HG02678 (cell line): Measurements from ENCODE around the gene COP1.

Experiments
- ATAC-seq: cut with Tn5 transposase; IDR thresholded peaks from one replicate; pipeline ENCODE4 v1.9.1; 2021; ENCODE audit warnings: mild to moderate bottlenecking, moderate library complexity; ENCODE audit not compliant: unreplicated experiment

The COP1 gene

GRCh38 chr1:175978476-175978875 lies 228.6 kb downstream of the COP1 start:
- ATAC-seq: no peak

DNA sequence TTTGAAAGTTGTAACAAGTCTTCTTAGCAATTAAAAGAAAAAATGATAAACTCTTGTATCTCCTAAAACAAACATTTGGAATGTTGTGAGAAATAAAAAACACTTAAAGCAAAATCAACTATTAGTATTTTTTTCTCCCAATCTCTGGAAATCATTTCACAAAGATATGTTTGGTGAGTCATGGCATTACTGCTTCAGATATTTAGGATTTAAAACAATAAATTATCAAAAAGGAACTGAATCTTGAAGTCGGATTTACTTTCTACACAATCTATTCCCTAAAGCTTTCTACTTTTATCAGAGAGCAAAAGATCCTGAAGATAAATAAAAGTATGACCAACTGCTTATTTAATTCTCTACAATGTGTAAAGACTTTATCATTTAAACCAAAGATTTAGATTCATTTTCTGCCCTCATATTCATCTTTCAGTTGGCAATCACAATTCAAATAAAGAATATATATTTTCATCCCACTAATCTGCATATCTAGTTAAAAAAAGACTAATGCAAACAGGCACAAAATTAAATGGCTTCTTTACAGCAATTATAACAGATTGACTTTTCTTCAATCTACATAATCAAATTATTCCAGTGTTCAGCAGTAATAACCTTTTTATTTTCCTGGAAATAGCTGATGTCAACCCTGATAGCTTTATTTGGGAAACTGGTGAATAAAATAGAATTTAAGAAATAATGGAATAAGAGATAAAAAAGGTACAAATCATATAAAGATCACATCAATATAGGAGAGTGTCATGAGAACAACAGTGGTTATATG lies 230.0 kb downstream of the COP1 start:
- no peak for ATAC-seq

DNA sequence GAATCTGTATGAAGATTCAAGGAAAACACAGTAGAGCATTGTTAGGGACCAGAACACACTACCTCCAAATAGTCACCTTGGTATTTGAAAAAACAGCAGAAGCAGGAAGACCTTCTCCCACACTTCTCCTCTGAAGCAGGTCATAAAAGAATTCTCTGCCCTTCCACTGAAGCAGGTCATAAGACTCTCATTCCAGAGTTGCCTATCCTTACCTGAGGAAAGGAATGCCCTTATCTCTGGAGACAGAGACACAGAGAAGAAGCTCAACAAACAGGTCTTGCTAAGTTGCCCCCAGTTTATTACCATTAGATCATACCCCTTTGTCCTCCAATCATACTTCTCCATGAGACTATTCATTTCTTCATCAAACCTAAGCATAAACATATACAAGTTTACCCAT lies 237.9 kb downstream of the COP1 start:
- ATAC-seq: no peak

DNA sequence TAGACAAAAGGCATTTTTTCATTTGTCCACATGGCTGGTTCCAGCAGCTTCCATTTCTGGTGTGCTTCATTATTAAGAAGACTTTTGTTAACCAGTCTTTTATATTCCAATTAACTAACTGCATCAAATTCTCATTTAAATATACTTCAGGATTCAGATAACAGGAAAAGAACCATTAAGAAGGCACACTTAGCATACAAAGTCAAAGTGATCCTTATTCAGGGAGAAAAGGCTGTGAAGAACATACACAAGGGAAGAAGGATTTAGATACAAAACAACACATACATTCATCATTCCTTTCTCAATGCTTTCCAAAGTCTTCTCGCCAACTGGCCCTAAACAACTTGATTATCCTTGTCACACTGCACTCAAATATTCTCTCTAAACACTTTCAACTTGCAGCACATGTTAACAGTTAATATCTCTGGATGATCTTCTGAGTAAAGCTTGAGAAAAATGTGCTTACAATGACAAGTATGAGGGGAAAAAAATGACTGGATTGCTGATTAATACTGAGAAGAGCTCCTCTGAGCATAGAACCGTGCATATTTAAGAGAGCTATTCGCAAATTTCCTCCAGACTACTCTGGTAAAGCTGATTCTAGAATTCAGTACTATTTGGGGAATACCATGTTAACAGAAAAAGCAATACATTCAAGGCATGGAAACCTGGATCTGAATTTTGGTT lies 238.5 kb downstream of the COP1 start:
- no peak for ATAC-seq

DNA sequence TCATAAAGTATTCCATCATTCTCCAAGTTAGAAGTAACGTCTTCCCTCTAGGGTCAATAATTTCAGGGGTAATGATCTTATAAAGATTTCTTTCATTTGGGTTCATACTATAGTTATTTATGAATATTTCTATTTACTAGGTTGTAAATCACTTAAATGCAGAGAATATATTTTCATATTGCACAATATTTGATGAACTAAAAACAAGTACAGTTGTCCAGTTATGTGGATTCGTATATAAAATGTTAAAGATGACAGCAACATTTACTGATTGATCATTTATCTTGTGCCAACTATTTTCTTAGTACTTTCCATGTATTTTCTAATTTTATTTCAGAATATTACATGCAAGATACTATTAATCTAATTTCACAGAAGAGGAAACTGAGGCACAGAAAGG lies 243.3 kb downstream of the COP1 start:
- no peak for ATAC-seq

DNA sequence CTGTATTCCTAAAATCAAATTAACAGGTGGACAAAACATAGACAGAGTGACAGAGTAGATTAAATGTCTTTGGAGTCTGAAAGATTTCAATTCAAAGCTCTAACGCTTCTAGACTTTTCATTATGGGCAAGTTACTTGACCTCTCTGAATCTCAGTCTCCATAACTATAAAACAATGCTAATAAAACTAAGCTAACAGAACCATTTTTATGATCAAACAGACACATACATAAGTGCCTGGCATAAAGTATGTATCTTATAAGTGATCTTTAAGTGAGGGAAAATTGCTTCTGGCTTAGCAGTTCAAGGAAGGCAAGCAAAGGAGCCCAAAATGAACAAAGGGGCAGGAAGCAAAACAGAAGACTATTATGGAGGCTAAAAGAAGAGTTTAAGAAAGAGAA lies 246.9 kb downstream of the COP1 start:
- no peak for ATAC-seq

- ATAC-seq: no peak
Measured at GRCh38 chr1:175951627-175952026, 255.5 kb downstream of the COP1 start.

GRCh38 chr1:175947771-175948170 lies 259.3 kb downstream of the COP1 start:
- ATAC-seq: no peak

DNA sequence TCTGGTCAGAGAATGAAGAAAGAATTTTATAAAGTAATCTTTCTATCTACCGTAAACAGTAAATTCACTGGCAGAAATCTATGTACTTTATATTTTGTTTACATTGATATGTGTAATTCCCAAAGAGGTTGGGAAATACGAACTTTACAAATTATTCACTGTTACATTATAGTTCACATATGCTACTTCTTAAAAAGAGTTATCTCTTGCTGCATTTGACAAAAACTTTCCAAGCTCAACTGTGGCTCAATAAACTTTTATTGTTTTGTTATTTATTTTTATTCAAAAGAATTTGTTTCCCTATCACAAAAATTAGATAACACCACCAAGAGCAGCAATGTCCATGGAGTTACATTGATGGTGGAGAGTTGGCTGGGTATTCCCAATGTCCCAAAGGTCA lies 262.5 kb downstream of the COP1 start:
- no peak for ATAC-seq

GRCh38 chr1:175941164-175941563 lies 265.9 kb downstream of the COP1 start:
- ATAC-seq: no peak

- ATAC-seq: no peak
Measured at GRCh38 chr1:175936736-175937135, 270.4 kb downstream of the COP1 start.

- ATAC-seq: no peak
Measured at GRCh38 chr1:175935566-175936115, 271.4 kb downstream of the COP1 start.

DNA sequence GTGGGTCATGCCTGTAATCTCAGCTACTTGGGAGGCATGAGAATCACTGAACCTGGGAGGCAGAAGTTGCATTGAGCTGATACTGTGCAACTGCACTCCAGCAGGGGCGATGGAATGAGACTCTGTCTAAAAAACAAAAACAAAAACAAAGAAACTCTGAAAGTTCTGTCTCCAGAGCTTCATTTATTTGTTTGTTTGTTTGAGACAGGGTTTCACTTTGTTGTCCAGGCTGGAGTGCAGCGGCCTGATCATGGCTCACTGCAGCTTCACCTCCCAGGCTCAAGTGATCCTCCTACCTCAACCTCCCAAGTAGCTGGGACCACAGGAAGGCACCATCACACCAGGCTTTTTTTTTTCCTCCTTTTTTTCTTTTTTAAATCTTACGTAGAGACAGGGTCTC lies 271.9 kb downstream of the COP1 start:
- no peak for ATAC-seq

- no peak for ATAC-seq
Measured at GRCh38 chr1:175933801-175934200, 273.3 kb downstream of the COP1 start.

DNA sequence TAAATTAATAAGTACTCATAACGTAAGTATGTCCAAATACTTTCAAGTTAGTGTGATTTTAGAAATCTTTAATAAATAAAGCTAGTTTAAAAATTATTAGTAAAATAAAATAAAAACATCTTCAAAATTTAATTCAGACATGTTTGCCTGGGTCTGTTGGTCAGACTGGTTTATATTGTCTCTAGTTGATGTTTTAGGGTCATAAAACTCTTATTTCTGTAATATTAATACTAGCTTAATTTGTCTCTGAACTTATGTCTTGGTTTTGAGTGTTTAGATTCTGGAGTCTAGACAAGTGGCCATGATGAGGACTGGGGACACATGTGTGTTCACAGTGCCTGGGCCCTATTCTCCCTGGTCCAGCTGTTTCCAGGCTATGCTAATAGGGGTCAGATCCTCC lies 279.1 kb downstream of the COP1 start:
- no peak for ATAC-seq

DNA sequence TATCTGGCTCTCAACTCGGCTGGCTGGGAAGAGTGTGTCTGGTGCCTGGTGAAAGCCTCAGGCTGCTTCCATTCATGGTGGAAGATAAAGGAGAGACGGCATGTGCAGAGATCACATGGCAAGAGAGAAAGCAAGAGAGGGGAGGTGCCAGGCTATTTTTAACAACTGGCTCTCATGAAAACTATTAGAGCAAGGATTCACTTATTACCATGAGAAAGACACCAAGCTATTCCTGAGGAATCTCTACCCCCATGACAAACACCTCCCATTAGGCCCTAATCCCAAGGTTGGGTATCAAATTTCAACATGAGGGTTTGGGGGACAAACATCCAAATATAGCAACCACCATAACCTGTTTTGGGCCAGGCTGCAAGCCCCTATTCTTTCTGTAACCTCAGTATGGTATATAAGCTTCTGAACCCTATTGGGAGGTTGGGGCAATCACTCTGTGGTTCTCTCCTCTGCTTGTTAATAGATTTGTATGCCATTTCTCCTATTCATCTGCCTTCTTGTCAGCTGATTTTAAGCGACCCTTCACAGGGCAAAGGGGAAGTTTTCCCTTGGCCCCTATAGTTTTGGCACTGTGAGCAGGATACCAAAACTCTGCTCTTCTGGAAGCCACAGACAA lies 284.7 kb downstream of the COP1 start:
- ATAC-seq: no peak

- ATAC-seq: no peak
Measured at GRCh38 chr1:175920381-175920780, 286.7 kb downstream of the COP1 start.

DNA sequence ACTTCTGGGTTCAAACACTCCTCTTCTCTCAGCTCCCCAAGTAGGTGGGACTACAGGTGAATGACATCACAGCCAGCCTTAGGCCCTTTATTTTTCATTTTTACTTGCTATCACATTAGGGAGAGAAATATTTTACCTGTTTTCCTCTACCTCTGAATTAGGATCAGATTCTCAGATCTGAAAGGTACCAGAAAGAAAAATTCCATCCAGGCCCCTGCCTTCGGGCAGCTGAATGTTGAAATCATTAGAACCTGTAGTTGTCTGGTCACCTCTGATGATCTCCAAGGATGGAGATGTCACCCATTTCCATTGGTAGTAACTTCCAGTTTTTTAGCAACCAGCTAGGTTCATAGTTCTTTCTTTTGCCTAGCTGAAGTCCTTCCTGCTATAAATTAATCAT lies 288.1 kb downstream of the COP1 start:
- no peak for ATAC-seq

- ATAC-seq: no peak
Measured at GRCh38 chr1:175918364-175918801, 288.7 kb downstream of the COP1 start.

- no peak for ATAC-seq
Measured at GRCh38 chr1:175914115-175914514, 293.0 kb downstream of the COP1 start.

- no peak for ATAC-seq
Measured at GRCh38 chr1:175911138-175911537, 295.9 kb downstream of the COP1 start.

DNA sequence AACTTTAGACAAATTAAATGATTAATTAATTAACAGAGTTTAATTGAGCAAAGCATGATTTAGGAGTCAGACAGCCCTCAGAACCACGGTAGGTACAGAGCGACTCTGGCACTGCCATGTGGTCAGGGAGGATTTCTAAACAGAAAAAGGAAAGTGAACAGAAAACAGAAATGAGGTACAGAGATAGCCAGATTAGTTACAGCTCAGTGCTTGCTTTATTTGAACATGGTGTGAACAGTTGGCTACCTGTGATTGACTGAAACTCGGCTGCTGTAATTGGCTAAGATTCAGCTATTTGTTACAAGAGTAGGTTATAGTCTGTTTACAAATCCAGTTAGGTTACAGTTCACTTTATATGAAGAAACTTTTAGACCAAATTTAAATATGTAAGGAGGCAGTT lies 300.7 kb downstream of the COP1 start:
- no peak for ATAC-seq
